GM19463 (cell line): ENCODE data around the gene MGAT3.

Experiments
- ATAC-seq: cut with Tn5 transposase; IDR thresholded peaks from one replicate; pipeline ENCODE4 v1.9.1; 2021; ENCODE audit warnings: mild to moderate bottlenecking, moderate library complexity; ENCODE audit not compliant: unreplicated experiment

MGAT3 gene

DNA sequence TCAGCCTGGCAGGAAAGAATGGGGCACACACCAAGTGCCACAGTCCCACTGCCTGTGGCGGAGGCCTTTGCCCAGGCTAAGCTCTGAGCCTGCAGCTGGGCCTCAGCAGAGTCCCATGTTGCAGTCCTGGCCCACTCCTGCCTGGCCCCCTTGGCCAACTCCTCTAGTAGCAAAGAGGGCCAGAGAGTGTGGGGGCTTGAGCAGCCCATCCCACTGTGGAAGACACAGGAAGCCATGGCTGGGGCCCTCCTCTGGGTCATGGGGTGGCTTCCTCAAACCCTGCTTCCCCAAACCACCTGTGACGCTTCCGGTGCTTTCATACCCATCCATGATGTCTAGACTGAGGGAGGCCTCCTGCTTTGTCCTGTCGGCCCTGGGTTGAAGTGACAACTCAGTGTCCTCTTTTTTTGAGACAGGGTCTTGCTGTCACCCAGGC is 69.9 kb downstream of the MGAT3 start:
- ATAC-seq, result no peak

DNA sequence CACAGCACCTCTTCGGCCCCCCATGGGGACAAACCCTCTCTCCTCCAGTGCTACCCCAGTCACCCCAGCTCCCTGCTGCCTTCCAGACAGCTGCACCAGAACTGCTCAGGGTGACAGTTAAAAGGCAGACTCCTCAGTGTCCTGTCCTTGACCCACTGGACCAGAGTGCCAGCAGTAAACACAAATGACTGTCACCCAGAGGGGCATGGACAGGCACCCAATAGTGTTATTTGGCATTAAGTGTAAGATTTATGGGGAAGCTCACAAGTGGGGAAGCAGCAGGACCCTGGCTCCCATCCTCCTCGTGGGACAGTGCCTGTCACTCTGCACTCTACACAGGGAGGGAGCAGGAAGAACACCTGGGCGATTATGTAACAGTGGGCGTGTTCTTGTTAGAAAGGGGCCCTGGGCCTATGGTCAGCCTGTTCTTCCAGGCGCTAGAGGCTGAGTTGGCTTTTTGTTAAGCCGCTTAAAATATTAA is 70.7 kb downstream of the MGAT3 start:
- no peak for ATAC-seq

DNA sequence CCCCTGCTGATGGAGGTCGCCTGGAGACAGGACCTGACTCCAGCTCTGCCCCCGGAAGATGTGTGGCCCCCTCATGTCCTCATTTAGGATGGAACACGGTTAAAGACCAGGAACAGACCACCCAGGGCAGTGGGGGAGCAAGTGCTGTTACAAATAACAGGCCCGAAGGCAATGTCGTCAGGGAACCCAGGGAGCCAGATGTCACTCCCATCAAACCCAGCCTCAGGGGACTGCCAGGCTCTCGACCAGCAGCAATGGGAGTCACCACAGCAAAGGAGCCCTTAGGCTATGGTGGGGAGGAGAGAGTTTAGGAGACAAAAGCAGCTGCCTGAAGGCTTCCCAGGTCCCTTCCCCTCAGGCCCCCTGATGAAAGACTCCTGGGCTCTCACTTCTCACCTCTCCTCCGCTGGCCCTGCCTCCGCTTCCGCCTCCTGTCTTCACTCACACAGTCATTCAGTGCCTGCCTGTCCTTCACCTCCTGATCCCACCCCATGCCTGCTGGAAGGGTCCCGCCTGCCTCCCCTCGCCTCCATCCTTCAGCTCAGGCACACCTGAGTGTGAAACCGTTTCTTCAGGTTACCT is 71.4 kb downstream of the MGAT3 start:
- no peak for ATAC-seq

DNA sequence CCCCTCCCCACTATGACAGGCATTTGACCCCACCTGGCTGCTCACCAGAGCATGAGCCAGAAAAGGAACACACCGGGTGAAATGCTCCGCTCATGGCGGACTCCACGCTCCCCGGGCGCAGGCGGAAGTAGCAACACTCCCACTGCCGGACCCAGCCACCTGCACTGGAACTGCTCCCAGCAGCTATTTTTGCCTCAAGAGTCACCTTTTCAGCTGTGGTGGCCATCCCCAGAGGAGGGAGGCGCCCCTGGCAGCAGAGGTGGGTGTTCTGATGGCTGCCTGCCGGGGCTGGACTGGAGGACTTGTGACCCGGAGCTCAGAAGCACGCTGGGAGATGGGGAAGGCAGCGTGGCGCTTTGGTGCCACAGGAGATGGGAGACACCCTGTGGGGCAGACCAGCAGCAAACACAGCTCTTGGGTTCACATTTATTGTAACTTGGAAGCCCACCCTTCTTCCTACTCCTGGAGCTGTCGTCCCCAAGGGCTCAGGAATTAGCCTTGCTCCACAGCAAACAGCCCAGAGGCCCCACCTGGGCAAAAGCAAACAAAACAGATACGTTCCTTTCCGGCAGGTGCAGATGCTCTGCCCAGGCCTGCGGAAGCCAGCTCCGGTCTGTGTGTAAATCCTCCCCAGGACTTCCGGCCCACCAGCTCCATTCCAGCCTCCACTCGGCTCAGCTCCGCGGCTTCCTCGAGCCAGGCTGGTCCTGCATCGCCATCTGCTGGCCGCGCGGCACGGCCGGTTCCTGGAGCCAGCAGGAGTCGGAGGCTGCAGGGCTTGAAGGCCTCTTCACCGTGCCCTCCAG is 72.1 kb downstream of the MGAT3 start:
- ATAC-seq, result peak; percentile 21

DNA sequence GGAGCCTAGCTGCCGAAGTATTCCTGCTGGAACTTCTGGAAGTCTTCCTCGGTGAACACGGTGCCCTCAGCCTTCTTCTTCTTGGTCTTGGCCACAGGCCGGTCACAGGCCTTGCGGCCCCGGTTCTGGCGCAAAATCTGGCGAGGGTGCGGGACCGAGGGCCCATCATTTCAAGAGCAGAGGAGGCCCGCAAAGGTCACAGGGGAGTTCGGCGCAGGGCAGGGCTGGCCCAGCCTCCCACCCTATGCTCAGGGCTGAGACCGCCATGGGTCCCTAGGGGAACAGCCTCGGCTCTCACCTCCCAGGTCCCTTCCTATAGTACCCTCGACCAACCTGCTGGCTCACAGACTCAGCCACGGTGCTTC is 72.7 kb downstream of the MGAT3 start:
- no peak for ATAC-seq

DNA sequence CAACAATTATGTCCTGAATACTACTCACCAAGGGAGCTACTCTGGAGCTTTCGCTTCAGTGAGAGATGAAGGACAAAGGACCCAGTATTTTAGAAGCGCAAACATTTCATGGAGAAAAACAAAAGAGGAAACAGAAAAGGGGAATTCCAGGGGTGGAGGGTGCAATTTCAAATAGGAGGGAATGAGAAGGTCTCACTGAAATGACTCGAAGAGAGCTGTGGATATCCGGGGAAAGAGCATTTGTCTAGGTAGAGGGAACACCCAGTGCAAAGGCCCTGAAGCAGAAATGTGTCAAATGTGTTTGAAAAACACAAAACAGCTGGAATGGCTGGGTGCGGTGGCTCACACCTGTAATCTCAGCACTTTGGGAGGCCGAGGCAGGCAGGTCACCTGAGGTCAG is 73.3 kb downstream of the MGAT3 start:
- ATAC-seq, result no peak

DNA sequence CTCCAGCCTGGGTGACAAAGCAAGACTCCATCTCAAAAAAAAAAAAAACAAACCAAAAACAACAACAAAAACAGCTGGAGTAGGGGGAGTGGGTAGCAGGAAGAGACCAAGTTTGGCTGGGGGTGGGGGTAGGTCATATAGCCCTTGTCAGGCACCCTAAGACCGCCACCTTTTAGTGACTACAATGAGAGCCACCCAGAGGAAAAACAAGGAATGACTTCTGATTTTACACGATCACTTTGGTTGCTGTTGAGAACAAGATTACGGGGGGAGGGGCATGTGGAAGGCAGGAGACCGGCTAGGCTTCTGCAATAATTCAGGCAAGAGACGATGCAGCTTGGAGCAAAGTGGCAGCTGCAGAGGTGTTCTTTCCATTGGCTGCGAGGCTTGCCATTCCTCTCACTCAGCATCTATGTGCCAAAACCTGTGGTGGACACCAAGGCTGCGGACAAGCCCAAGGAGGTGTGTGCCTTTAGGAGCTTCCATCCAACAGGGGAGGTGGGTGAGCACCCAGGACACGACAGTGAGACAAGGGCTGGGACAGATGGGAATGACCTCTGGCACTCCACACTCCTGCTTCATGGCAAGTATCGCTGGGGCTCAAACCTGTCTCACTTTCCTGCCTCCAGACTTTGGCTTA is 74.0 kb downstream of the MGAT3 start:
- ATAC-seq, result no peak

DNA sequence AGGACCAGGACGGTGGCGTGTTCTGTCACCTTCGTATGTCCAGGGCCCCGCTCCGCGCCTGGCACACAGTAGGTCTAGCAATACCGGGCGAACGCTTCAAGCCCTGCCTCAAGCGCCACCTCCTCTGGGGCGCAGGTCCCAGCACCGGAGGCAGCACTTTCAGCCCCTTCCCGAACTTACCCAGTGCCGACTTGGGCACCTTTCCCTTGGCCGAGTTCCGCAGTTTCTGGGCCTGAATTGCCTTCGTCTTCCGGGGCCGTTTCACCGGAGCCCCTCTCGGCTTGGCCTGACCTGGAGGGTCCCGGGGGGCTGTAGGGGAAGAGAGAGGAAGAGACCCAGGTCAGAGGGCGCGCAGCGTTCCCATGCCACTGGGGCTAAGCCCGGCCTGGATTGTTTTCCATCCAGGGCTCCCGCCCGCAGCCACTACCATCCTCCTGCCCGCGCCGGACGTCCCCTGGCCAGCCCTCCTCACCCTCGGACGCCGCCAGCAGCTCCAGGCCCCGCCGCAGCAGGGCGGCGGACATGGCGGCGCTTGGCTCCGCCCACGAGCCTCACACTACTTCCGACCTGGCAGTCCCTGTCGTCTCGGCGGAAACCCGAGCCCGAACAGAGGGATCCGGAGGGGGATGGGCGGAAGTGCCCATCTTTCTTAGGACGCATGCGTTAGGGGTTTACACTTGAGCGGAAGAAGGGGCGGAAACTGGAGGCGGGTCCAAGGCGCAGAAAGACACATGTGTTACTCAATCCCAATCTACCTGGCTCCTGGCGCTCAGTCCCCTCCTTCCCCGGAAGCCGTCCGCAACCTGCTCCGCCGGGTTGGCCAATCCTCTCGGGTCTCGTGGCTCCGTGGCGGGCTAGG is 75.6 kb downstream of the MGAT3 start, which contains the start of gene RPS19BP1:
Gene RPS19BP1, minus strand, starts transcription at position 534 of the 859 bp plus-strand sequence. Its CDS starts 10 bp downstream, at position 524.
- peak; percentile 78 for ATAC-seq

DNA sequence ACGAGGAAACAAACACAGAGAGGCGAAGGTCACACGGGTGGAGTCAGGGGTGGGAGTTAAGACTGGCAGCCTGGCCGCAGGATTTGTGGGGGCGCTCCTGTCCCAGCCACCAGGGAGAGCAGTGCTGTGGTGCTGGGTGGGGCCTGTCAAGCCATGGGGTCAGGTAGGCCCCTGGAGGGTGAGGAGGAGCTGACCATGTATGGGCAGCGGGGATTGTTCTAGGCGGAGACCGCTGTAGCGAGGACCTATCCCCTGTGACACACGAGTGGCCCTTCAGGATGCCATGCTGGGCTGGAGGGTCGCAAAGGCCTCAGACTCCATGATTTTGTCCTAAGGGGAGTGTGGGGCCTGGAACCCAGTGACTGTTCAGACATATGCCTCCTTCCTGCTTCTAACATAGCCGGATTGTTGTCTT is 77.3 kb downstream of the MGAT3 start:
- no peak for ATAC-seq

DNA sequence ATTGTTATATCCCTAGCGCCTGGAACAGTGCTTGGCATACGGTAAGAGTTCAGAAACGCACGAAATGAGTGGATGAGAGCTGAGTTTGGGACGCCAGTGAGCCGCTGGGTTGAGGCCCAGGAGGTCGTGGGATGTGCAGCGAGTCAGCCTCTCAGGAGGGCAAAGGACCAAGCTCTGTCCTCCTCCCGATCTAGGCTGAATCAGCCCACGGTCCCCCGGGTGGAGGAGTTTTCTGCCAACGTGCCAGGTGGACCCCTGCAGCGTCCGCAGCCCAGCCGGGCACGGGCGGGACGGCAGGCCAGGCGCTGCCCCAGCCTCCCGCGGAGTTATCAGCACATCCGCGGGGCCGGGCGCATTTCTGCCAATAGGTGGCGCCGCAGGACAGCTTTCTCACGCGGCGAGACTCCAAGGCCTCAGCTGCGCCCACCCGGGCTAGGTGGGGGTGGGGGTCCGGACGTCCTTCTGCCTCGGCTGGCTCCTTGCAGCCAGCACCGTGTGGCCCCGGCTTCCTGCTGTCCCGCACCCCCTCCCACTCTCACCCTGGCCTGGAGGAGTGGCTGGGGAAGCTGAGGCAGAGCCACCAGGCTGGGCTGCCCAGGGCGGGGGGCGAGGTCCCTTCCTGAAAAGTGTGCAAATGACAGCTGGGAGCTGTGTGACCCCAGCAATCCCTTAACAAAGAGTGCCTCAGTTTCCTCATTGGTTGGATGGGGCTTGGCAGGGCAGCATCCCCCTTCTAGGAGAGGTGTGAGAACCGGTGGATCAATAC is 78.0 kb downstream of the MGAT3 start:
- no peak for ATAC-seq

DNA sequence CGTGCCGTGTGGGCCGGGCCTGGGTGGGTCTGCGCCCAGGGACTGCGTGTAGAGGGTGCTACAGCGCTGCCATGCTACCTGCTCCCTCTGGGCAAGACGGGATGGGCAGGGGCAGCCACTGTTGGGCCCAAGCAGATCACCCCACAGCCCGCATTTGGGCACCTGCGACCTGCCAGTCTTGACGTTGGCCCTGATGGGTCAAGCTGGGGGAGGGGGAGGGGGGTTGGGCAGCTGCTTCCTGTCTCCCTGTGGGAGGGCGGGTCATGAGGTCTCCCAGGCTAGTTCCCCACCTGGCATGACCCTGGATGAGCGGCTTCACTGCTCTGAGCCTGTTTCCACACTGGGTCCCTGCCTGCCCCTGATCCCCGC is 78.5 kb downstream of the MGAT3 start:
- no peak for ATAC-seq

DNA sequence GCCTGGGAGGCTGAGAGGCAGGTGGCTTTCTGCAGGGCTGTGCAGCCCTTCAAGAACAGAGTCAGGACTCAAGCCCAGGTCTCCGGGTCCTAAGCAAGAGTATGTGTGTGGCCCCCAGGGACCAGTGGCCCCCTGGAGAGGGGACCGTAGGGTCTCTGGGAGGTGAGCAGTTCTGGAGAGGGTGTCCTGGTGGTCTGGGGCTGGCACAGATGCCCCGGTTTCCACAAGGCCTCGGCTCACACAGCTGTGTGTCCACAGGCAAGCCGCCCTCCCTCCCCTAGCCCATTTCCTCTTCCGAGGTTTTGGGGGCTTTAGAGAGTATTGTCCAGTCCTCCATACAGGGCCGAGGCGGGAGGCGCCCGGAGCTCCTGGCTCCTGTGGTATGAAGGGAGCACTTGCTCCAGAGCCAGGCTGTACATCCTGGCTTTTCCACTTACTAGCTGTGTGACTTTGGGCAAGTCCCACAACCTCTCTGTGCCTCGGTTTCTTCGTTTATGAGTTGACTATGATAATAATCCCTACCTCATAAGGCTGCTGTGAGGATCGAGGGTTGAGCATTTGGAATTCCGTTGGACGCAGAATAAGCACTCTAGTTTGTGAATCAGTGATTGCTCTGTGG is 79.1 kb downstream of the MGAT3 start:
- ATAC-seq, result no peak

DNA sequence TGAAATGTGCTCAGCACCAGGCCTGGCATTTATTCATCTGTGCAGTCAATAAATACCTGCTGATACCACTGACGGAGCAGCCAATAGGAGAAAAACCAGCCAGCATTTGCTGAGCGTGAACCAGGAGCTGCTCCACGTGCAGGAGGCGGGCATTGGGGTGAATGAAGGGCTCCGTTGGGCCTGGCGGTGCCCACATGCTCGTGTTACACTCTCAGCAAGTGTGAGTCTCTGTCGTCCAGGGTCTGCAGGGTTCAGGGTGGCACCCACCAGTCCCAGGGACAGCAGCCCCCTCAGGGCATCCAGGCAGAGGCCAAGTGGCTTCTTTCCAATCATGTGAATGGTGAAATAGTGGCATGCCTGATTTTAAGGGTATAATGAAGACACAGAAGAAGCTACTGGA is 79.9 kb downstream of the MGAT3 start:
- ATAC-seq, result no peak

DNA sequence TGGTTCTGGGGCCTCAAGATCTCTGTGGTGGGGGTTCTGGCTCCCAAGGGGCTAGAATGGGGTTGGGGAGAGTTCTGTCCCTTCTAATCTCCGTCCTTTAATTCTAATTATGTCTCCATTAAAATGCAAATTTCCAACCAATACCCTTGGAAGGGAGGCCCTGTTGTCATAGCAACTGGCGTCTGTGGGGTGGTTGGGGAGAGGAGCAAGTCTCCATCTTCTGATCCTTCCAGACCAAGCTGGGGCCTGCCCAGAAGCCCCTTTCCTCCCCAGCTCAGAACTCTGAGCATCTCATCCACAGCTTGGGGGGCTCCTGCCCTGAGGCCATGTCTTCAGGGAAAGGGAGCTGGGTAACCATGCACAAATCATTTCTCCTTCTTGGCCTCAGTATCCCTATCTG is 81.2 kb downstream of the MGAT3 start:
- ATAC-seq, result no peak
